NT2/D1 (cell line): Measurements from ENCODE around the gene NUP50.

ENCODE experiments used
- YY1 ChIP-seq: IDR thresholded peaks from 2 replicates; pipeline ENCODE4 v1.6.1; 2011; ENCODE audit not compliant: insufficient read length, insufficient read depth
- ZNF274 ChIP-seq: IDR thresholded peaks from 2 replicates; pipeline ENCODE4 v1.6.1; 2011; ENCODE audit warnings: mild to moderate bottlenecking, low read depth, low read length

DNA sequence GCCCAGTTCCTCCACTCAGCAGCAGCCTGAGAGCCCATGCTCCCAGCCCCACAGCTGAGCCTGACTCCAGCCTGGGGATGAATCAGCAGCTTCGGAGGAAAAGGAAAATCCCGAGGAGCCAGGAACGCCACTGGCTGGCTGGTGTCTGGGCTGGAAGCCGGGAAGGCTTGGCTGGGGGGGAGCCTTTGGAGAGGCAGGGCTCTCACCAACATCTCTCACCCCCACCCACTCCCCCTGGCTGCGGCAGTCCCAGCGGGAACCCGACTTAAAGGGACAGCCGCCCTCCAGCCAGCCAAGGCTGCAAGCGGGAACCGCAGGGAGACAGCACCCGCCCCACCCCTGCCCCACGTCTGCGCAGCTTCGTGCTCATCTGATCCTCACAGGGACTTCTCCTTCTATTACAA lies 48.6 kb downstream of the NUP50 start:
- TF ChIP-seq YY1 = no peak
- TF ChIP-seq ZNF274 = no peak
